Tibial nerve (tissue), 4 donors: ENCODE measurements around the gene FXYD7.

Source experiments
- CTCF ChIP-seq, 5 experiments: fragments of 200-600 bp in 3 of 5; fragments of 450-650 bp in 2 of 5; sonication (generic) in 3 of 5; IDR thresholded peaks; one replicate each; pipeline ENCODE4 v1.5.1; 2016 to 2019; ENCODE audit warnings: antibody characterized with exemption in 5 of 5, mild to moderate bottlenecking in 3 of 5, moderate library complexity in 2 of 5
- EP300 ChIP-seq, 2 donors: sonication (generic); formaldehyde crosslinking; IDR thresholded peaks; one replicate each; pipeline ENCODE4 v1.6.1; 2017; ENCODE audit warnings: antibody characterized with exemption in 2 of 2, mild to moderate bottlenecking in 1 of 2
- POLR2A ChIP-seq, 2 donors: fragments of 450-650 bp; IDR thresholded peaks; one replicate each; pipeline ENCODE4 v1.6.1; 2017; ENCODE audit warnings: antibody characterized with exemption in 2 of 2, mild to moderate bottlenecking in 2 of 2, moderate library complexity in 2 of 2

GRCh38 chr19:35114353-35115176, 28.5 kb upstream of the FXYD7 start:
- TF ChIP-seq CTCF (IDR thresholded peaks at IDR 0.05): peak; percentile 97 to 100 (median 99)
- TF ChIP-seq POLR2A (IDR thresholded peaks at IDR 0.05): peak in 1 of 2 donors; percentile 19
- peak in 1 of 2 donors; percentile 64 for TF ChIP-seq EP300 (IDR thresholded peaks at IDR 0.05)
